ENCODE data around the gene ZNF669. TPM values are rescaled to one million over a fixed set of nuclear protein-coding genes. Genes with fewer than 3 reads are reported as not detected.

ZNF669 gene
- total RNA-seq, 1 experiment from 2014 or later = 19.5 TPM

GRCh38 chr1:247114351-247115140 lies 10.4 kb upstream of the ZNF669 start:
- H2BK12ac ChIP-seq (ENCODE audit: insufficient read length, low read depth, low read length) = no peak overlapping the region
- no CpG with 5 or more reads among the region's 13 CpGs for WGBS (ENCODE audit: extremely low coverage, insufficient read length, low lambda C conversion rate)
- H3K23ac ChIP-seq (ENCODE audit: insufficient read length, low read depth, low read length) = no peak overlapping the region
- Mint-ChIP-seq H3K27me3 (ENCODE audit: low read depth) (peaks cover 42% of the 10 kb centered on the region), H3K4me3 (peak overlapping the region in 1 of 2 experiments; percentile 59; a peak in 1 of 5 replicates), H3K27ac (no peak overlapping the region), H3K9me3 (peaks cover 0 to 5% of the 10 kb centered on the region in 2 experiments), H3K36me3 (ENCODE audit: insufficient read depth in 1 of 3, low read depth in 3 of 3) (peaks cover 0 to 4% (median 0%) of the 10 kb centered on the region in 3 experiments; a peak in 3 of 7 replicates), H3K4me1 (peaks cover 4 to 11% of the 10 kb centered on the region in 2 experiments)
- H3K4me1 ChIP-seq (ENCODE audit: insufficient read depth, low read length) = no peaks in the 10 kb centered on the region; the same call in 1 of the 2 replicates
- no peak overlapping the region for H3K56ac ChIP-seq (ENCODE audit: insufficient read length, low read depth, low read length)
- no peaks in the 10 kb centered on the region for H3K79me1 ChIP-seq (ENCODE audit: insufficient read depth, low read depth, low read length, poor library complexity, severe bottlenecking)
- no peak overlapping the region for H2BK20ac ChIP-seq (ENCODE audit: low read depth, low read length, poor library complexity, severe bottlenecking)
- no peak overlapping the region for H2BK15ac ChIP-seq (ENCODE audit: low read depth, low read length)
- no peak overlapping the region for H3K18ac ChIP-seq (ENCODE audit: insufficient read length, low read depth, low read length)
- no peak overlapping the region for H4K5ac ChIP-seq (ENCODE audit: insufficient read length, low read depth, low read length)
- H3K9me3 ChIP-seq (ENCODE audit: control insufficient read depth, low read depth, low read length) = no peaks in the 10 kb centered on the region
- H2AK5ac ChIP-seq (ENCODE audit: insufficient read length, low read length) = no peak overlapping the region
- no peak overlapping the region for H3K4ac ChIP-seq (ENCODE audit: low read depth, low read length)
- no peaks in the 10 kb centered on the region for H4K20me1 ChIP-seq (ENCODE audit: control insufficient read depth, insufficient read depth, insufficient read length)
- no peak for TF ChIP-seq CTCF (conservative IDR thresholded peaks at IDR 0.05)
- H3K4me2 ChIP-seq (ENCODE audit: insufficient read depth, insufficient read length, low read length) = no peak overlapping the region
- H4K8ac ChIP-seq (replicated peaks; ENCODE audit: insufficient read length, low read depth, low read length) = no peak overlapping the region
- no peak overlapping the region for H3K27ac ChIP-seq (ENCODE audit: insufficient read length, low read depth, low read length)
- H2BK120ac ChIP-seq (ENCODE audit: low read depth, low read length, poor library complexity, severe bottlenecking) = no peak overlapping the region
- no peaks in the 10 kb centered on the region for H3K79me2 ChIP-seq (ENCODE audit: insufficient read depth, low read length)
- H2BK5ac ChIP-seq (ENCODE audit: insufficient read length, low read length) = no peak overlapping the region
- H3K23me2 ChIP-seq (ENCODE audit: insufficient read length, low read depth, low read length, poor library complexity, severe bottlenecking) = peaks cover 8% of the 10 kb centered on the region
- H3K27me3 ChIP-seq (ENCODE audit: insufficient read depth, low read length) = peaks cover 4% of the 10 kb centered on the region; the same call in 1 of the 2 replicates
- H2AFZ ChIP-seq (ENCODE audit: low read length) = no peak overlapping the region
- no peak overlapping the region for H3T11ph ChIP-seq (ENCODE audit: low read length)
- no peak for DNase-seq
- H4K91ac ChIP-seq (ENCODE audit: insufficient read length, low read depth, low read length) = no peak overlapping the region
- H3K9ac ChIP-seq (ENCODE audit: extremely low read depth, insufficient read length, low read length) = no peak overlapping the region
- no peak overlapping the region for H3K14ac ChIP-seq (ENCODE audit: insufficient read depth, low read length)

Data from H9 (cell line).